ENCODE measurements around the gene TAGAP. TPM values are rescaled to one million over a fixed set of nuclear protein-coding genes. Genes with fewer than 3 reads are reported as not detected.

TAGAP gene
- total and polyA plus RNA-seq, 9 of the 15 experiments (the other 6 are each of a cell fraction or from before 2014, with no cell fraction given): 0.07 TPM; not detected in 8

DNA sequence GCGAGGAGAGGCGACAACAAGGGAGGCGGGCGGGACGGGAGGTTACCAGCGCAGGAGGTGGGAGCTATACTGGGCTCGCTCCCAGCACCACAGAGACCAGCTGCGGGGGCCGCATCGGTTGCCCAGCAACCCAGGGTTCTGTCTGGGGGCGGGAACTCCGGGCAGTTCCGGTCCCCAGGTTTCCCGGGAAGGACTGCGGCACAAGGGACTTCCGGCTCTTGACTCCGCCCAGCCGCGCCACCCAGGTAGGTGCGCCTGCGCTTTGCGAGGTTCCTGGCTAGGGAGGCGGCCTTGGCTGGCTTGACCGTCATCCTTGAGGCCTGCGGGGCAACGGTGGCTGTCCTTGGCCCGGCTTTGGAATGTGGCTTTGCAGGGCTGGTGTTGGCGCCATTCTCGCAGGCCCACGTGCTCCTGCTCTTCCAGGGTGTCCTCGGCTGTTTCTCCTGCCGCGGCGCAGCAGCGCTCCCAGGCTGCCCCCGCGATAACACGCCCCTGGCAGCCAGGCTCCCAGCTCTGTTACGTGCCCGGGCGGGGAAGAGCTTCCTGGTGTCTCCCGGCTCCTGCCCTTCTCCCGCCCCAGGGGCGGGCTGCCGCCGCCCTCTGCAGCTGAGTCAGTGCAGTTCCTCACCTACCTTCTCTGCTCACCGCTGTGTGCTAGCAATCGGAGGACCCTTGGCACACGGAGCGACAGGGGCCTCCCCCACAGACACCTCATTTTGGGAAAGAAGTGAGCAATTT lies 45.0 kb downstream of the TAGAP start, which contains the start of gene RSPH3 (continued):
- TF ChIP-seq ZNF407 (IDR thresholded peaks at IDR 0.05; ENCODE audit: low read depth): peak; percentile 36; the same call in 1 of the 2 replicates
- TF ChIP-seq NCOR1 (IDR thresholded peaks at IDR 0.05): no peak
- peak; percentile 90; the same call in 1 of the 2 replicates for TF ChIP-seq CBX1 (IDR thresholded peaks at IDR 0.05; ENCODE audit: low read depth)
- TF ChIP-seq MTA1 (IDR thresholded peaks at IDR 0.05; ENCODE audit: borderline replicate concordance): 0 out of 2 replicates have a peak, but pooled peaks have one; percentile 28
- TF ChIP-seq, protein P1, sequence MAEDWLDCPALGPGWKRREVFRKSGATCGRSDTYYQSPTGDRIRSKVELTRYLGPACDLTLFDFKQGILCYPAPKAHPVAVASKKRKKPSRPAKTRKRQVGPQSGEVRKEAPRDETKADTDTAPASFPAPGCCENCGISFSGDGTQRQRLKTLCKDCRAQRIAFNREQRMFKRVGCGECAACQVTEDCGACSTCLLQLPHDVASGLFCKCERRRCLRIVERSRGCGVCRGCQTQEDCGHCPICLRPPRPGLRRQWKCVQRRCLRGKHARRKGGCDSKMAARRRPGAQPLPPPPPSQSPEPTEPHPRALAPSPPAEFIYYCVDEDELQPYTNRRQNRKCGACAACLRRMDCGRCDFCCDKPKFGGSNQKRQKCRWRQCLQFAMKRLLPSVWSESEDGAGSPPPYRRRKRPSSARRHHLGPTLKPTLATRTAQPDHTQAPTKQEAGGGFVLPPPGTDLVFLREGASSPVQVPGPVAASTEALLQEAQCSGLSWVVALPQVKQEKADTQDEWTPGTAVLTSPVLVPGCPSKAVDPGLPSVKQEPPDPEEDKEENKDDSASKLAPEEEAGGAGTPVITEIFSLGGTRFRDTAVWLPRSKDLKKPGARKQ (CRISPR knock-in tag; IDR thresholded peaks at IDR 0.05): no peak
- peak; percentile 74; the same call in 1 of the 2 replicates for TF ChIP-seq ZEB2 (IDR thresholded peaks at IDR 0.05)
- no peak for TF ChIP-seq KDM1A (IDR thresholded peaks at IDR 0.05)
- no peak for TF ChIP-seq CHD2 (IDR thresholded peaks at IDR 0.05; ENCODE audit: low read depth, low read length)
- no peak for TF ChIP-seq SMARCC2 (IDR thresholded peaks at IDR 0.05; ENCODE audit: low read depth)
- TF ChIP-seq NR2F6 (CRISPR knock-in tag; IDR thresholded peaks at IDR 0.05): peak; percentile 81; the same call in 1 of the 2 replicates
- TF ChIP-seq HES1 (IDR thresholded peaks at IDR 0.05; ENCODE audit: low read depth): no peak
- no peak for TF ChIP-seq EWSR1 (IDR thresholded peaks at IDR 0.05; ENCODE audit: borderline replicate concordance, low read depth, partially characterized antibody)
- TF ChIP-seq SMARCA4 (IDR thresholded peaks at IDR 0.05): peak; percentile 66
- TF ChIP-seq EZH2 (IDR thresholded peaks at IDR 0.05; ENCODE audit: borderline replicate concordance, low read depth, low read length): no peak
- TF ChIP-seq PTRF (tag; IDR thresholded peaks at IDR 0.05): no peak
- TF ChIP-seq HDAC1 (IDR thresholded peaks at IDR 0.05): peak in 1 of 2 experiments; percentile 90; a peak in 2 of 4 replicates
- no peak for TF ChIP-seq ZNF121 (CRISPR knock-in tag; conservative IDR thresholded peaks at IDR 0.05)
- TF ChIP-seq KDM2B (CRISPR knock-in tag; IDR thresholded peaks at IDR 0.05): no peak
- no peak for TF ChIP-seq NCOA4 (IDR thresholded peaks at IDR 0.05; ENCODE audit: partially characterized antibody)
